Measurements from ENCODE around the gene SMYD3. TPM values are rescaled to one million over a fixed set of nuclear protein-coding genes. Genes with fewer than 3 reads are reported as not detected.

SMYD3 gene
- total and polyA plus RNA-seq, 2 donors (not counting 3 experiments of a cell fraction or from before 2014, with no cell fraction given) = 16.0 to 32.1 TPM

DNA sequence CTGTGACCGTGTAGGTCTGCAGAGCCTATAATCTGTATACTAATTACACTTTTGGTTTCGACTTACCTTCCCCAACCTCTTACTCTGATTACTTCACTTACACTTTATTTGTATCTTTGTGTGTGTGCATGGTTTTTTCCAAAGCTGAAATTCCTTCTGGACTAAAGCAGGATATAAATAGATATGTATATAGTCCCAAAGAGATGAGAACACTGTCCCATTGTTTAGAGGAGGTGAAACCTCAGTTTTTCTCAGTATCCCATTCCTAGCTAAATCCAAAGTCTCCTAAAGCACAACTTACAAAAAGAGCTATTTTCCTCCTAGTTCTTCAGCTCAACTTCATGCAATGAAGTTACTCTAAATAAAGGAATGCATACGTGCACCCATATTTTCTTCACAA lies 442.2 kb downstream of the SMYD3 start:
- H3K4me2 ChIP-seq (ENCODE audit: insufficient read depth, low read length) = no peak overlapping the region
- no peak for TF ChIP-seq POLR2AphosphoS5 (IDR thresholded peaks at IDR 0.05; ENCODE audit: insufficient read depth, low read depth, low read length)
- no peak for TF ChIP-seq FOS (IDR thresholded peaks at IDR 0.05; ENCODE audit: borderline replicate concordance, insufficient read depth, low read length)
- no peak for TF ChIP-seq MYC (IDR thresholded peaks at IDR 0.05; ENCODE audit: low read depth, low read length)
- TF ChIP-seq EZH2 (IDR thresholded peaks at IDR 0.05; ENCODE audit: borderline replicate concordance, low read depth, low read length, severe bottlenecking) = no peak
- TF ChIP-seq JUN (IDR thresholded peaks at IDR 0.05; ENCODE audit: borderline replicate concordance, insufficient read depth, insufficient read length, low read depth) = no peak
- TF ChIP-seq, protein P1, sequence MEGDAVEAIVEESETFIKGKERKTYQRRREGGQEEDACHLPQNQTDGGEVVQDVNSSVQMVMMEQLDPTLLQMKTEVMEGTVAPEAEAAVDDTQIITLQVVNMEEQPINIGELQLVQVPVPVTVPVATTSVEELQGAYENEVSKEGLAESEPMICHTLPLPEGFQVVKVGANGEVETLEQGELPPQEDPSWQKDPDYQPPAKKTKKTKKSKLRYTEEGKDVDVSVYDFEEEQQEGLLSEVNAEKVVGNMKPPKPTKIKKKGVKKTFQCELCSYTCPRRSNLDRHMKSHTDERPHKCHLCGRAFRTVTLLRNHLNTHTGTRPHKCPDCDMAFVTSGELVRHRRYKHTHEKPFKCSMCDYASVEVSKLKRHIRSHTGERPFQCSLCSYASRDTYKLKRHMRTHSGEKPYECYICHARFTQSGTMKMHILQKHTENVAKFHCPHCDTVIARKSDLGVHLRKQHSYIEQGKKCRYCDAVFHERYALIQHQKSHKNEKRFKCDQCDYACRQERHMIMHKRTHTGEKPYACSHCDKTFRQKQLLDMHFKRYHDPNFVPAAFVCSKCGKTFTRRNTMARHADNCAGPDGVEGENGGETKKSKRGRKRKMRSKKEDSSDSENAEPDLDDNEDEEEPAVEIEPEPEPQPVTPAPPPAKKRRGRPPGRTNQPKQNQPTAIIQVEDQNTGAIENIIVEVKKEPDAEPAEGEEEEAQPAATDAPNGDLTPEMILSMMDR (IDR thresholded peaks at IDR 0.05; ENCODE audit: extremely low read depth in 1 of 2, insufficient read depth in 1 of 2, low read depth in 1 of 2, low read length in 2 of 2) = no peak
- no peak for TF ChIP-seq MAX (IDR thresholded peaks at IDR 0.05; ENCODE audit: insufficient read depth, insufficient read length)
- no peak for TF ChIP-seq GATA2 (IDR thresholded peaks at IDR 0.05; ENCODE audit: insufficient read depth, insufficient read length, low read depth, low read length)
- no peak for TF ChIP-seq POLR2A (IDR thresholded peaks at IDR 0.05; ENCODE audit: low read depth, low read length)
- no peak overlapping the region for H3K9ac ChIP-seq (replicated peaks; ENCODE audit: extremely low read depth, insufficient read depth, low read length)
- no peaks in the 10 kb centered on the region for H3K27me3 ChIP-seq (ENCODE audit: control insufficient read depth in 2 of 2, insufficient read depth in 2 of 2, low read length in 2 of 2)
- H4K20me1 ChIP-seq (replicated peaks; ENCODE audit: control insufficient read depth, extremely low read depth, insufficient read depth, low read length) = peaks cover 3% of the 10 kb centered on the region
- FAIRE-seq = no peak
- H3K27ac ChIP-seq (ENCODE audit: insufficient read depth, low read depth, low read length) = no peak overlapping the region
- ChIA-PET POLR2A (no interaction called here), CTCF (interaction anchor here (1.1 kb wide), 1 partner anchor 13 kb away, joined by 3 read pairs; no protein-coding TSS in a partner anchor)
- H2AFZ ChIP-seq (ENCODE audit: low read depth, low read length) = no peak overlapping the region
- DNase-seq (ENCODE audit: low read depth, low spot score) = no peak
- no peak overlapping the region for H3K4me3 ChIP-seq (replicated peaks in 1 of 3; ENCODE audit: insufficient read depth in 1 of 3, low read depth in 1 of 3, low read length in 3 of 3)
- H3K9me3 ChIP-seq (replicated peaks; ENCODE audit: control insufficient read depth, insufficient read depth, low read length) = no peaks in the 10 kb centered on the region
- no peaks in the 10 kb centered on the region for H3K79me2 ChIP-seq (ENCODE audit: control insufficient read depth, insufficient read depth, low read length)
- no peaks in the 10 kb centered on the region for H3K4me1 ChIP-seq (ENCODE audit: control insufficient read depth, extremely low read depth, insufficient read depth, low read length)
- dilution Hi-C loops (cut with MboI; ENCODE audit: extremely low pct_ligation_motif_present, low sequenced_read_pairs) (no loop called here), intact Hi-C loops (cut with micrococcal nuclease) (no loop called here)
- H3K36me3 ChIP-seq (ENCODE audit: control insufficient read depth in 2 of 2, extremely low read depth in 1 of 2, insufficient read depth in 2 of 2, low read length in 2 of 2) = no peaks in the 10 kb centered on the region
- BruUV-seq (replicated peaks) = no TSS peak
- H3K9me1 ChIP-seq (replicated peaks; ENCODE audit: control insufficient read depth, extremely low read depth, insufficient read depth, low read length) = no peaks in the 10 kb centered on the region
